ENCODE data around the gene KIR3DL1.
"Not testable (repeated sequence)": the region's sequence is repeated elsewhere in the genome, so short reads cannot be mapped to it uniquely, and the experiment has no call there.

KIR3DL1 gene

DNA sequence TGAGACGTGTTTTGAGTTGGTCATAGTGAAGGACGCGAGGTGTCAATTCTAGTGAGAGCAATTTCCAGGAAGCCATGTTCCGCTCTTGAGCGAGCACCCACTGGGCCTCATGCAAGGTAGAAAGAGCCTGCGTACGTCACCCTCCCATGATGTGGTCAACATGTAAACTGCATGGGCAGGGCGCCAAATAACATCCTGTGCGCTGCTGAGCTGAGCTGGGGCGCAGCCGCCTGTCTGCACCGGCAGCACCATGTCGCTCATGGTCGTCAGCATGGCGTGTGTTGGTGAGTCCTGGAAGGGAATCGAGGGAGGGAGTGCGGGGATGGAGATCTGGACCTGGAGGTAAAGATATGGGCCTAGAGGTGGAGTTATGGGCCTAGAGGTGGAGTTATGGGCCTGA lies at the start of gene KIR3DL1:
TSS of gene KIR3DL1 (plus strand) at position 218 of the 400 bp plus-strand sequence.
- not testable (repeated sequence) for H3K36me3 ChIP-seq (ENCODE audit: insufficient read depth, low read length); H3K4me1 ChIP-seq (ENCODE audit: insufficient read depth, low read length); H3K27ac ChIP-seq (ENCODE audit: low read depth, low read length); H3K4me3 ChIP-seq (ENCODE audit: low read depth in 1 of 2, low read length in 2 of 2); H3K27me3 ChIP-seq (ENCODE audit: control insufficient read depth in 1 of 2, insufficient read depth in 2 of 2, low read length in 2 of 2); H3K9me3 ChIP-seq (ENCODE audit: low read length); H3K9ac ChIP-seq (ENCODE audit: low read length)

GRCh38 chr19:54769646-54770045 lies 46.6 kb upstream of the KIR3DL1 start, which contains the start of gene KIR2DL1:
TSS of gene KIR2DL1 (plus strand) at chr19:54769793. CDS start at chr19:54769851, 58 bp downstream.
- H3K27me3 ChIP-seq (ENCODE audit: control insufficient read depth in 1 of 2, insufficient read depth in 2 of 2, low read length in 2 of 2); H3K4me1 ChIP-seq (ENCODE audit: insufficient read depth, low read length); H3K27ac ChIP-seq (ENCODE audit: low read depth, low read length); H3K36me3 ChIP-seq (ENCODE audit: insufficient read depth, low read length); H3K4me3 ChIP-seq (ENCODE audit: low read depth in 1 of 2, low read length in 2 of 2); H3K9ac ChIP-seq (ENCODE audit: low read length); H3K9me3 ChIP-seq (ENCODE audit: low read length): not testable (repeated sequence)

- H3K27ac ChIP-seq (ENCODE audit: low read depth, low read length); H3K4me3 ChIP-seq (ENCODE audit: low read depth in 1 of 2, low read length in 2 of 2); H3K9ac ChIP-seq (ENCODE audit: low read length); H3K27me3 ChIP-seq (ENCODE audit: control insufficient read depth in 1 of 2, insufficient read depth in 2 of 2, low read length in 2 of 2); H3K36me3 ChIP-seq (ENCODE audit: insufficient read depth, low read length); H3K4me1 ChIP-seq (ENCODE audit: insufficient read depth, low read length); H3K9me3 ChIP-seq (ENCODE audit: low read length): not testable (repeated sequence)
These were observed 45.8 kb upstream of the KIR3DL1 start for GRCh38 chr19:54770511-54770910.

DNA sequence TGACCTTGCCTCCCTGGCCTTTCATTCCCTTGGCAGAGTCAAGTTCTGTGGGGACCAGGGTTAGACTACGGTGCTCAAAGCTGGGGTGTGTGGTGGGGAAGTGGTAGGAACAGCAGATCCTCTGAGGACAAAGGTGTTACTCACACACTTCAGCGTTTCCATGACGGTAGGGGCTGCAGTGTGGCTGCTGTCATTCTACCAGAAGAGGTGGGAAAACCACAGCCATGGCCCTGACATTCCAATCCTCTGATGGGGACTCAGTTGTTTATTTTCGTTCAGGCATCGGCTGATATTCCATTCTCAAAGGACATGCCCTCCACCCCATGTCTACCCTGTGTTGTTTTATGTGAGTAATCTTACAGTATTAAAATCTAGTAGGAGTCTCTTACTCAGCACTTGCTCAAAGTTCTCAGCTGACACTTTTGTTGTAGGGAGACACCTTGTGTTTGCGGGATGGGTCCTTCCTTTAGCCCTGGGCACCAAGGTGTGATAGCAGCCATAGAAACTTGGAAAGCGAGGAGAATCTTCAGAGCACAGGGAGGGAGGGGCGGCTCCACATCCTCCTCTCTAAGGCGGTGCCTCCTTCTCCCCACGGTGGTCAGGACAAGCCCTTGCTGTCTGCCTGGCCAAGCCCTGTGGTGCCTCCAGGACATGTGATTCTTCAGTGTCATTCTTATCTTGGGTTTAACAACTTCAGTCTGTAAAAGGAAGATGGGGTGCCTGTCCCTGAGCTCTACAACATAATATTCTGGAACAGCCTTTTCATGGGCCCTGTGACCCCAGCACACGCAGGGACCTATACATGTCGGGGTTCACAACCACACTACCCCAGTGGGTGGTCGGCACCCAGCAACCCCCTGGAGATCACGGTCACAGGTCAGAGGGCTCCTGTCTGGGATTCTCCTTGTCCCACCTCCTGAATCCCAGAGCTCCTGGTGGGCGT lies 45.0 kb upstream of the KIR3DL1 start:
- H3K36me3 ChIP-seq (ENCODE audit: insufficient read depth, low read length); H3K27me3 ChIP-seq (ENCODE audit: control insufficient read depth in 1 of 2, insufficient read depth in 2 of 2, low read length in 2 of 2); H3K9ac ChIP-seq (ENCODE audit: low read length); H3K27ac ChIP-seq (ENCODE audit: low read depth, low read length); H3K4me1 ChIP-seq (ENCODE audit: insufficient read depth, low read length); H3K4me3 ChIP-seq (ENCODE audit: low read depth in 1 of 2, low read length in 2 of 2); H3K9me3 ChIP-seq (ENCODE audit: low read length): not testable (repeated sequence)

GRCh38 chr19:54772666-54773065 lies 43.6 kb upstream of the KIR3DL1 start:
- H3K9ac ChIP-seq (ENCODE audit: low read length); H3K4me1 ChIP-seq (ENCODE audit: insufficient read depth, low read length); H3K9me3 ChIP-seq (ENCODE audit: low read length); H3K27ac ChIP-seq (ENCODE audit: low read depth, low read length); H3K4me3 ChIP-seq (ENCODE audit: low read depth in 1 of 2, low read length in 2 of 2); H3K36me3 ChIP-seq (ENCODE audit: insufficient read depth, low read length); H3K27me3 ChIP-seq (ENCODE audit: control insufficient read depth in 1 of 2, insufficient read depth in 2 of 2, low read length in 2 of 2): not testable (repeated sequence)

GRCh38 chr19:54775095-54775815 lies 41.0 kb upstream of the KIR3DL1 start:
- H3K4me1 ChIP-seq (ENCODE audit: insufficient read depth, low read length); H3K27ac ChIP-seq (ENCODE audit: low read depth, low read length); H3K4me3 ChIP-seq (ENCODE audit: low read depth in 1 of 2, low read length in 2 of 2); H3K27me3 ChIP-seq (ENCODE audit: control insufficient read depth in 1 of 2, insufficient read depth in 2 of 2, low read length in 2 of 2); H3K9me3 ChIP-seq (ENCODE audit: low read length); H3K36me3 ChIP-seq (ENCODE audit: insufficient read depth, low read length); H3K9ac ChIP-seq (ENCODE audit: low read length): not testable (repeated sequence)

GRCh38 chr19:54775830-54776229 lies 40.4 kb upstream of the KIR3DL1 start:
- not testable (repeated sequence) for H3K9ac ChIP-seq (ENCODE audit: low read length); H3K4me1 ChIP-seq (ENCODE audit: insufficient read depth, low read length); H3K27me3 ChIP-seq (ENCODE audit: control insufficient read depth in 1 of 2, insufficient read depth in 2 of 2, low read length in 2 of 2); H3K36me3 ChIP-seq (ENCODE audit: insufficient read depth, low read length); H3K27ac ChIP-seq (ENCODE audit: low read depth, low read length); H3K9me3 ChIP-seq (ENCODE audit: low read length); H3K4me3 ChIP-seq (ENCODE audit: low read depth in 1 of 2, low read length in 2 of 2)

- not testable (repeated sequence) for H3K9me3 ChIP-seq (ENCODE audit: low read length); H3K27me3 ChIP-seq (ENCODE audit: control insufficient read depth in 1 of 2, insufficient read depth in 2 of 2, low read length in 2 of 2); H3K36me3 ChIP-seq (ENCODE audit: insufficient read depth, low read length); H3K9ac ChIP-seq (ENCODE audit: low read length); H3K4me1 ChIP-seq (ENCODE audit: insufficient read depth, low read length); H3K4me3 ChIP-seq (ENCODE audit: low read depth in 1 of 2, low read length in 2 of 2); H3K27ac ChIP-seq (ENCODE audit: low read depth, low read length)
These were observed 38.4 kb upstream of the KIR3DL1 start for GRCh38 chr19:54777851-54778250.

GRCh38 chr19:54778896-54779295 lies 37.4 kb upstream of the KIR3DL1 start:
- not testable (repeated sequence) for H3K4me3 ChIP-seq (ENCODE audit: low read depth in 1 of 2, low read length in 2 of 2); H3K36me3 ChIP-seq (ENCODE audit: insufficient read depth, low read length); H3K27ac ChIP-seq (ENCODE audit: low read depth, low read length)

DNA sequence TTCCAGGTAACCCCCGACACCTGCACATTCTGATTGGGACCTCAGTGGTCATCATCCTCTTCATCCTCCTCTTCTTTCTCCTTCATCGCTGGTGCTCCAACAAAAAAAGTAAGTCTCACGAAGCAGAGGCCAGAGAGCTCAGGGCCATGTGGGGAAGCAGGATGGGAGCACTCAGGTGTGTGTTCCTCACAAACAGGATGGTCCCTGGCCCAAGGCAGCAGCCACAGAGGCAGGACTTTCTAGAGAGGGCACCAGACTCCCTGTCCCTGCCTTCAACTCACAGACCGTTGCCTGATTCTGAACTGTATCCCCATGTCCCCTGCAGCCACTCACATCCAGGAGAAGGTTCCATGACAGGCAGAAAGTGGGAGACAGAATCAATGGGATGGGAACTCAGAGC lies 33.4 kb upstream of the KIR3DL1 start:
- not testable (repeated sequence) for H3K4me1 ChIP-seq (ENCODE audit: insufficient read depth, low read length); H3K4me3 ChIP-seq (ENCODE audit: low read depth in 1 of 2, low read length in 2 of 2); H3K9me3 ChIP-seq (ENCODE audit: low read length); H3K27ac ChIP-seq (ENCODE audit: low read depth, low read length); H3K9ac ChIP-seq (ENCODE audit: low read length); H3K36me3 ChIP-seq (ENCODE audit: insufficient read depth, low read length); H3K27me3 ChIP-seq (ENCODE audit: control insufficient read depth in 1 of 2, insufficient read depth in 2 of 2, low read length in 2 of 2)

More at GRCh38 chr19:54778896-54779295, 37.4 kb upstream of the KIR3DL1 start:
- H3K4me1 ChIP-seq (ENCODE audit: insufficient read depth, low read length); H3K9ac ChIP-seq (ENCODE audit: low read length); H3K9me3 ChIP-seq (ENCODE audit: low read length); H3K27me3 ChIP-seq (ENCODE audit: control insufficient read depth in 1 of 2, insufficient read depth in 2 of 2, low read length in 2 of 2): not testable (repeated sequence)

- not testable (repeated sequence) for H3K9me3 ChIP-seq (ENCODE audit: low read length); H3K36me3 ChIP-seq (ENCODE audit: insufficient read depth, low read length); H3K4me3 ChIP-seq (ENCODE audit: low read depth in 1 of 2, low read length in 2 of 2); H3K9ac ChIP-seq (ENCODE audit: low read length); H3K4me1 ChIP-seq (ENCODE audit: insufficient read depth, low read length); H3K27me3 ChIP-seq (ENCODE audit: control insufficient read depth in 1 of 2, insufficient read depth in 2 of 2, low read length in 2 of 2); H3K27ac ChIP-seq (ENCODE audit: low read depth, low read length)
These were observed 30.1 kb upstream of the KIR3DL1 start for GRCh38 chr19:54786091-54786723.

Measured in muscle layer of colon (tissue), 2 donors.